ENCODE results near the gene CPLX1.
"Not testable (repeated sequence)": the region's sequence is repeated elsewhere in the genome, so short reads cannot be mapped to it uniquely, and the experiment has no call there.

Gene CPLX1

DNA sequence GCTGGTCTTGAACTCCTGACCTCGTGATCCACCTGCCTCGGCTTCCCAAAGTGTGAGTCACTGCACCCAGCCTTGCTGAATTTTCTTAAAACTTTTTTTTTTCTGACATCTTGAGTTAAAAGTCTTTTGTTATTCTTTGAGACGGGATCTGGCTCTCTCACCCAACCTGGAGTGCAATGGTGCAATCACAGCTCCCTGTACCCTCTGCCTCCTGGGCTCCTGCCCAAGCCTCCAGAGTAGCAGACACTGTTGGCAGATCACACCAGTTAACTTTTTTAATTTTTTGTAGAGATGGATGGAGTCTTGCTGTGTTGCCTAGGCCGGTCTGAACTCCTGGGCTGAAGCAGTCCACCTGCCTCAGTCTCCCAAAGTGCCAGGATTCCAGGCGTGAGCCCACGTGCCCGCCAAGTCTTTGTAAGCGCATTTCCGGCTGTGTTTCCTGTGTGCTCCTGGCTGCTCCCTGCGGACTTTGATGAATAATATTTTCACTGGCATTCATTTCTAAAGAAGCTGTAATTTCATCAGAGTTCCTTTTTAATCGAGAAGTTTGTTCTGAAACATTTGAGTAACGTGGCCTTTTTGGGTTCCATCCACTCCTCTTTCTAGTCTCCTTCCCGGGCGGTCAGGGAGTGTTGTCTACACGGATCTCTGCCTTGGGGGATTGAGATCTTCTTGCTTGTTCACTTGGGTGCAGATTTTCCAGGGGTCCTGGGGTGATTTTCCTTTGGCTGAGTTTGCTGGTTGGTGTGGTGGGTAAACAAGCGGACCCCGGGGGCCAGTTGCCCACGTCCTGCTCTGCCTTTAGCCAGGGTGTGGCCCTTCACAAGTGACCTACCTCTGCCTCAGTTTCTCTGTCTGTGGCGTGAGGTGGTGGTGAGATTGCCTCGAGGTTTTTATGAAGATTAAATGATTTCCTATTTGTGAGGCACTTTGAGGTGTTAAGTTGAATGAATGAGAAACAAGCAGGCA is 75.9 kb downstream of the CPLX1 start:
- no peak for DNase-seq

DNA sequence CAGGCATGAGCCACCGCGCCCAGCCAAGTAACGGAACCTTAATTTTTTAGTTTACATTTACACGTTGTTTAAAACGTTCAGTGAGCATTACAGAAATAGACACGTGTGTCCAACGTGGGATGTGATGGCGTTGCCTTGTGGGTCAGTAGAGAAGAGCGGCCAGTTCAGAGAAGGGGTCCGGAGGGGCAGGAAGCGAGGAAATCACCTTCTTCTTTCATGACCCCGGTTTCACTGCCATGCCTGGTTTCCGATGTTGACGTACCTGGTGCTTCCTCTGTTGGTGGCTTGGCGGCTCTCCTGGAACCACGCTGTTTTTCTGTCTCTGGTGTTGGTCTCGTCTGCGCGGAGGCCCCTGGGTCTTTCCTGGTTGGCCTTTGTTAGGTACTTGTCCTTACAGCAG is 77.5 kb downstream of the CPLX1 start:
- DNase-seq = no peak

DNA sequence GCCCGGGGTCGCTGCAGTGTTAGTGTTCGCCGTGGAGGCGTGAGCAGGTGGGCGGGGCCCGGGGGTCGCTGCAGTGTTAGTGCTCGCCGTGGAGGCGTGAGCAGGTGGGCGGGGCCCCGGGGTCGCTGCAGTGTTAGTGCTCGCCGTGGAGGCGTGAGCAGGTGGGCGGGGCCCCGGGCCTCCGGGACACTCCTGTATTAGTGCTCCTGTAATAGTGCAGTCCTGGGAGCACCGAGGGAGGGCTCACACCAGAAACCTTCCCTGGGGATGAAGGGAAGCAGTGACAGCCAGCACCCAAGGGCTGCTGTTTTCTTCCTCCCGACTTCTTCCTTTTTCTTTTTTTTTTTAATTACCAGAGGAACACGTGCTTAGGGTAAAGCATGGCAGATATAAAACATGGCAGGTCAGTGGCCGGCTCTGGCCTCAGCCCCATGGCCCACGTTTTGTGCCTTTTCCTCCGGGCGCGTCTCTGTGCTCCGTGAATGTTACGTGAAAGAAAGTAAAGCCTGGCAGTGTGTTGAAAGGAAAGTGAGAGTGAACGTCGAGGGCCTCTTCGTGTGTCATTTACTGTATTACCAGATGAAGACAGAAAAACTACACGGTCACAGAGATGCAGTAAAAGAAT is 78.3 kb downstream of the CPLX1 start:
- DNase-seq = no peak

DNA sequence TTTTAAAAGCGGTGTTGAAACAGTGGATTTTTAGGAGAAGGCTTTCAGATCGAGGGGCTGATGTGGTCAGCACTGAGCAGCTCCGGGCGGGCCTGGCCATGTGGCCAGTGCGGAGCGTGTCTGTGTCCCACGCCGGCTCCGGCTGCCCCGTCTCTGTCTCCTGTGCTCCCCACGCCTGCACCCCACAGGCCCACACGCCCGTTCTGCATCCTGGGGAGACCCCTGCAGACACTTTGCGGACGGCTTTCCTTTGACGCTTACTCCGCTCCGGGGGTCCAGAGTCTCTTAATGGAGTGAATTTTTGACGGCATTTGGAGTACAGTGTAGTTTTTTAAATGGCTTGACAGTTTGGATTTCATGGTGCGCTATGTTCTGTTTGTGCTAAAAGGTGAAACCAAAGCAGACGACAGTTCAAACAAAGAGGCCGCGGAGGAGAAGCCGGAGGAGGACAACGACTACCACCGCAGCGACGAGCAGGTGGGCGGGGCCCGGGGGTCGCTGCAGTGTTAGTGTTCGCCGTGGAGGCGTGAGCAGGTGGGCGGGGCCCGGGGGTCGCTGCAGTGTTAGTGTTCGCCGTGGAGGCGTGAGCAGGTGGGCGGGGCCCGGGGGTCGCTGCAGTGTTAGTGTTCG is 81.6 kb downstream of the CPLX1 start:
- DNase-seq = no peak

DNA sequence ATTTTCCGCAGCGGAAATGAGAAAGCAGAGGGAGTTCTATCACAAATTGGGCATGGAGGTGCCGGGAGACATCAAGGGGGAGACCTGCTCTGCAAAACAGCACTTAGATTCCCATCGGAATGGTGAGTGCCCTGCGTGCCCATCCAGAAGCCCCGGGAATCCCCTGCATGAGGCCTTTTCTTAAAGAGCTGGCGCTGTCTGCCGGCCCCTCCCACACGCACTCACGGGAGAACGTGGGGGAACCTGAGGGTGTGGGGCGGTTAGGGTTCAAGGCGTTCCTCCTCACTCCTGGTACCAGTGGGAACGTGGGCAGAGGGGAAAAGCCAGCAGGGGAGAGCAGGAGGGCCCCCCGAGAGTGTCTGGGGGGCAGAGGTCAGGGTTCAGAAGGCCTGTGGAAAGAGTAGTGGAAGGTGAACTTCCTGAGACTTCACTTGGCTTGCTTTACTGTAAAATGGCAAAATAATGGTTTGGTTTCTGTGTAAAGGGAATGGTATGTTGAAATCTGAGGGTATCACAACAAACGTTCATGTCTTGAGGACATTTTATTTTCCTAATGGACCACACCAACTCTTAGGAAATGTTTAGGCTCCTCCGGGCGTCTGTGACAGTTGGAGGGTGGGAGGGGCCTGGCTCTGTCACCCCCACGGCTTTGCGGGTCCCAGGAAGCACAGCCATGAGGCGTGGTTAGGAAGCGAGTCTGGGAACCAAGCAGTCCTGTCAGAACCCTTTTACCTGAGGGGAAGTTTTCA is 82.3 kb downstream of the CPLX1 start:
- no peak for DNase-seq

DNA sequence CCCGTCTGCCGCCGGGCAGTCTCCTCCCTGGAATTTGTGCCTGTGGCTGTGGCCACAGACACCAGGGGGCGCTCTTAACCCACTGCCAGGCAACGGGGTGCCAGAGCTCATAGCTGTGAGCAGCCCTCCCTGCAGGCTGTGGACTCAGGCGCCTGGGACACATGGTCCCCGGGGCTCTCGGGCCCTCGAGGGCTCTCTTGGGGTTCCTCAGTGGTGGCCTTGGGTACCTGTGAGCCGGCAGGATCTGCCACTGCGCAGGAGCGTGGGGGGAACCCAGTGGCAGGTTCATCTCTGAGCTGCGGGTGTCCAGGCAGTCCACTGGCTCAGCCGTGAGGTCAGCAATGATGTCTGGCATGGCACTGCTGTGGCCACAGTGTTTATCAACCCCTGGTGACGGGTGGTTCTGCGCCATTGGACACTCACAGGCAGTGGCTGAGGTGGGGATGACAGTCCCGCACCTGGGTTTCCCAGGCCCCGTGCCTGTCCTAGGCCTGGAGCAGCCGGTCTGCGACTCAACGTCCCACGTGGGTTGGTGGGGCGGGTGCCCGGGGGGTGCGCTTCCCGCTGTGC is 83.1 kb downstream of the CPLX1 start:
- DNase-seq = peak; percentile 14

DNA sequence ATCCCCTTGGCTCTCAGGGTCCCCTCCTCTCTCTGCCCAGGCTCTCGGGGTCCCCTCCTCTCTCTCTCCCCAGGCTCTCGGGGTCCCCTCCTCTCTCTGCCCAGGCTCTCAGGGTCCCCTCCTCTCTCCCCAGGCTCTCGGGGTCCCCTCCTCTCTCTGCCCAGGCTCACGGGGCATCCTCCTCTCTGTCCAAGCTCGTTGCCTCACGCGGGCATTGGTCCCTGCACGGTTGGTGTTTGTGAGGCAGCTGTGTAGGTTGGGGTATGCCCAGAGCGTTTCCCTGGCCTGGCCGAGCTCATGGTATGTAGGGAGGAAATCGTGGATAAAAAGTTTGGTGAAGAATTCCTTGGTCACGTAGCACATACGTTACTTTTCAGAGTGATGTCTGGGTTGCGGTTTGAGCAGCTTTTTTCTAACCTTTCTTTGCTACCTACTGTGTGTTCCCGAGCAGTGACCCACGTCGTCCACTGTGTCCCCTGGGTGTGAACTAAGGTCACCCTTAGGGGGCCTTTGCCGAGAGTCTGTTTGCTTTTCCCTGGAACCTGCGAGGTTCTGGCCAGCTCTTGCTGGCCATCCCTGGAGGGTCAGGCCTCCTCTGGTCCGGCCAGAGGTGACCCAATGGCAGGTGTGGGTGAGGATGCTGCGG is 83.7 kb downstream of the CPLX1 start:
- DNase-seq = no peak

DNA sequence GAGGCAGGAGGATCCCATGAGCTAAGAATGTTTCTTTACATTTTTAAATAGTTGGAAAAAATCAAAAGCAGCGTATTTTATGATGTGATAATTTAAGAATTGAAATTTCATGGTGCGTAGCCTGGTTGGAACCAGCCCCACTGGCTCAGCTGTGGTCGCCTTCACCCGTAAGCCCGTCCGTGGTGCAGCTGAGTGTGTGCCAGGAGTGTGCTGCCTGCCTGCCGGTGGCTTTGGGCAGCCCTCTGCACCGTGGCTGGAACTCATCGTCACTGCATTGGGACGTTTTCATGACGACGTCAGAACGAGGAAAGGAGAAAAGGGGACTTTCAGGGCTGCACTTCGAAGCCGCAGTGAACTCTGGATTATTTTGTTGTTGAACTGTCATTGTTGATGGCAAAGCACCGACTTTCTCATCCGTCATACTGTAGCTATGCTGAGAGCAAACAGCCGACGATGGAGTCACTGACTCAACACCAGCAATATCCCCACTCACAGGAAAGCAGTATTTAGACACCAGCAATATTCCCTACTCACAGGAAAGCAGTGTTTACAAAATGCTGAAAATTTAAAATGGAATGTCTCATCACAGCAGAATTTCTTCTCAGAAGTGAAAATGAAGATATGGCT is 85.2 kb downstream of the CPLX1 start:
- no peak for DNase-seq

DNA sequence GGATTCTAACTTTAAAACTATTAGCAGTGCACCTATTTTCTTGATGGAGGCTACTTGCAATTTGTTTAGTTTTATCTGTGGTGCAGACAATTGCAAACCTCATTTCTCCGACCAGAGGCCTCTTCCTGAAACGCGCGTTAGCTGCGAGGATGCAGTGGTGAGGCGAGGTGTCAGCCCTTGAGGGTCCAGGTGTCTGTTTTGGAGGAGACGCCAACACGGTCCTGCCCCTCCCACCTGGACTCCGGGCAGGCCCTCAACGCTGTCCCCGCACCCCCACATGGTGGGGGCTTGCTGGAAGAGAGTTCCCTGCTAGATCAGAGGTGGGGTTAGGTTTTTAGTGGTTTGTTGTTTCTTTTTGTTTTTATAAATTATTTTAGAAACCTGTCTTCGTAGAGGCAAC is 85.9 kb downstream of the CPLX1 start:
- DNase-seq = no peak

DNA sequence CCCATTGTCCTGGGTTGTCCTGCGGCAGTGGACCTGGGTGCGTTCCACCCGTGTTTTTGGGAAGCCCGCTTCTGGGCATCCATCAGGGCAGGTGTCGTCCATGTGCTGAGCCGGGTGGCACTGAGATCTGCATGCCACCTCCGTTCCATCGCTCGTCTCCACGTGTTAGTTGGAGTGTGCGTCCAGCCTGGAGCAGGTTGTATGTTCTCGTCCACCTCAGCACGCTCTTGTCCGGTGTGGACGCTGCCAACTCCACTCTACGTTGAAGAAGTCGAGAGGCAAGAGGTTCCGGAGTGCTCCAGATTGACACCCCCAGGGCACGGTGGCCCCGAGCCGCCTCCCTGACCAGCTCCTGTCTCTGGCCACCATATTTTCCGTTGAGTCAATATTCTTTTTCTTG is 86.4 kb downstream of the CPLX1 start:
- DNase-seq = no peak

DNA sequence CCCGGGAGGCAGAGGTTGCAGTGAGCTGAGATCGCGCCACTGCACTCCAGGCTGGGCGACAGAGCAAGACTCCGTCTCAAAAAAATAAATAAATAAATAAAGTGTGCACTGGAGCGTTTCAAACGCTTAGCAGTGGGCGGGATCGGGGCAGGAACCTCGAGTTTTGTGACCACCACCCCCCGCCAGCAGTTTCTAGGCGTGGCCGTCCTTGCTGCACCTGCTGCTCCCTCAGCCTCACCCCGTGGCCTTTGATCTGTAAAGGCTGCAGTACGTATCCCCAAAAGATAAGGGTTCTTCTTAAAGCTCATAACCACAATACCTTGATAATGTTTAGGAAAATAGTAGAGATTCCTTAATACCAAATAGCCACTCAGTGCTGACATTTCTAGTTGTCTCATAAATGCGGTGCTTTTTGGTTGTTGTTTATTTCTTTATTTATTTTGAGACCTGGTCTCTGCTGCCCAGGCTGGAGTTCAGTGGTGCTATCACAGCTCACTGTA is 87.1 kb downstream of the CPLX1 start:
- no peak for DNase-seq

DNA sequence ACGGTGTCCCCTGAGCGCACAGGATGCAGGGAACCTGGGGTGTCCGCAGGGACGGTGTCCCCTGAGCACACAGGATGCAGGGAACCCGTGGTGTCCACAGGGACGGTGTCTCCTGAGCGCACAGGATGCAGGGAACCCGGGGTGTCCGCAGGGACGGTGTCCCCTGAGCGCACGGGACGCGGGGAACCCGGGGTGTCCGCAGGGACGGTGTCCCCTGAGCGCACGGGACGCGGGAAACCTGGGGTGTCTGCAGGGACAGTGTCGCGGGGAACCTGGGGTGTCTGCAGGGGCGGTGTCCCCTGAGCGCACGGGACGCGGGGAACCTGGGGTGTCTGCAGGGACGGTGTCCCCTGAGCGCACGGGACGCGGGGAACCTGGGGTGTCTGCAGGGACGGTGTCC is 89.4 kb downstream of the CPLX1 start:
- not testable (repeated sequence) for DNase-seq

DNA sequence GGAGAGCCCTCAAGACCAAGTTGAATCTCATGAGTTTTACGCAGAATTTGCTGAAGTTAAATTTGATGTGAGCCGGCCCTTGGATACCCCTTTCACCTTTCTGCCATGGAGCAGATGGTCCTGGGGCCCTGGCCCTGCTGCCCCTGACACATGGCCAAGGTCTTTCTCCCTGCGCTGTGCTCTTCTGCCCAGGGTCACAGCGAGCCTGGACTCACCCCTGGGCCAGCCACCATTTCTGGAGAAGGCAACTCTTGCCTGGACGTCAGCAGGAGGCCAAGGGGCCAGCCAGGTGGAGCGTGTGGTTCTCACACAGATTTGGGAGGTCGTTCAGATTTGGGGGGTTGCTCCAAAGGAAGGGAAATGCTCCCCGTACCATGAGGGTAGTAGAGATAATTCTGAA is 90.3 kb downstream of the CPLX1 start:
- no peak for DNase-seq

Data from NCI-H2029 (cell line).